ENCODE data around the gene STK36.

- no peak for TF ChIP-seq YY1 (IDR thresholded peaks at IDR 0.05; ENCODE audit: insufficient read depth, insufficient read length)
- no peak for TF ChIP-seq SUZ12 (IDR thresholded peaks at IDR 0.05; ENCODE audit: extremely low read depth, insufficient read depth, insufficient read length)
These were observed 54.2 kb downstream of the STK36 start for GRCh38 chr2:218726004-218726574.

Data from NT2/D1 (cell line).